NCI-H128 (cell line): ENCODE measurements around the gene TMPRSS11A.

ENCODE experiments used
- DNase-seq: peaks from one replicate; lab custom pipeline; 2025; ENCODE audit not compliant: unreplicated experiment; lab: John Stamatoyannopoulos, UW

TMPRSS11A gene, protein sequence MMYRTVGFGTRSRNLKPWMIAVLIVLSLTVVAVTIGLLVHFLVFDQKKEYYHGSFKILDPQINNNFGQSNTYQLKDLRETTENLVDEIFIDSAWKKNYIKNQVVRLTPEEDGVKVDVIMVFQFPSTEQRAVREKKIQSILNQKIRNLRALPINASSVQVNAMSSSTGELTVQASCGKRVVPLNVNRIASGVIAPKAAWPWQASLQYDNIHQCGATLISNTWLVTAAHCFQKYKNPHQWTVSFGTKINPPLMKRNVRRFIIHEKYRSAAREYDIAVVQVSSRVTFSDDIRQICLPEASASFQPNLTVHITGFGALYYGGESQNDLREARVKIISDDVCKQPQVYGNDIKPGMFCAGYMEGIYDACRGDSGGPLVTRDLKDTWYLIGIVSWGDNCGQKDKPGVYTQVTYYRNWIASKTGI

GRCh38 chr4:67963356-67963755, at the start of gene TMPRSS11A:
Gene TMPRSS11A, minus strand, starts transcription at chr4:67963493. Its CDS starts 100 bp downstream, at chr4:67963393.
- DNase-seq: no peak

GRCh38 chr4:68011684-68012083, 48.4 kb upstream of the TMPRSS11A start:
- no peak for DNase-seq

DNA sequence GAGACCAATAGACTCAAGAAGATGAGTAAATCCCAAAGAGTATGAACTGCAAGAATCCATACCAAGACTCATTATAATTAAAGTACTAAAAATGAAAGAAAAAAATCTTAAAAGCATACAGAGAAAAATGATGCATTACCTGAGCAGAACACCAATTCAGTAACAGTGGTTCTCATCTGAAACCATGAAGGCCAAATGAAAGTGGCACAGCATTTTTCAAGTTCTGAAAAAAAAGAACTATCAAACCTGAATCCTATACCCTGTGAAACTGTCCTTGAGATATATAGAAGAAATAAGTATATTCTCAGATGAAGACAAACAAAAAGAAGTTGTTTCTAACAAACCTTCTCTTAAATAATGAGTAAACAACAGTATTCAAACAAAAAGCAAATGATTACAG, 39.6 kb upstream of the TMPRSS11A start:
- DNase-seq: no peak

- no peak for DNase-seq
Measured at GRCh38 chr4:67996127-67996526, 32.8 kb upstream of the TMPRSS11A start.

- DNase-seq: no peak
Measured at GRCh38 chr4:67988991-67989390, 25.7 kb upstream of the TMPRSS11A start.

DNA sequence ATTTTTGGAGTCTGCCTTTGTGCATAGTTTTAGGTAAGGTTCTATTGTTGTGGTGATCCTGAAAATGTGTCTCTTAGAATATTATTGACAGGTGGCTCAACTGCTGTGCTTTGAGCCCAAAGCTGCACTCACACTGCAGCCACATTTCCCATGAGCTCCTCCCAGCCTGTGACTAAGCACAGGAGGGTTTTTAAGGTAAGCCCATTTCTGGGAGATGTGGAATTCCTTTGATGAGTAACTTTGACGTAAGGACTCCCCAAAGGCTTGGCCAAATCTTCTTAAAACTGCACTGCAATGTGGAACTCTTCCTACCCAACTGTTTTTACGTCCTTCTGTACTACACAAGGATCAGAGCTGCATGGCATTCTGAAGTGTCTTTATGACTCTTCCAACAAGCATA, 20.0 kb upstream of the TMPRSS11A start:
- DNase-seq: no peak

GRCh38 chr4:67980512-67980911, 17.2 kb upstream of the TMPRSS11A start:
- no peak for DNase-seq

- no peak for DNase-seq
Measured at GRCh38 chr4:67973608-67974007, 10.3 kb upstream of the TMPRSS11A start.

DNA sequence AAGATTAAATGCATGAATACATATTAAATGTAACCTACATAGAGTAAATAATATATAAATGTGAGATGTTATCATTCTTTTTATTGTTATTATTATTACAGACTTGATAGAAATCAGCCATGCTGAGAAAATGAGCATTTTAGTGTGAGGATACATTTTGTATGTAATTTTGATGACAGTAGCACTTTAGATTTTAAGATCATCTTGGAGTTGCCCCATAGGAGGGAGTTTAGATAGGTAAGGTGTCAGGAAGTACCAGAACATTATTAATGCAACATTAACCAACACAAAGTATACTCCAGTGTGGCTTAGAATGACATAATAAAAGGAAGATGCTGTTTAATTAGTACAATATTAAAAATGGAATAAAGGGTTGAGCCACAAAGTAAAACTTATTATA, 8.4 kb downstream of the TMPRSS11A start:
- no peak for DNase-seq

GRCh38 chr4:67941074-67941473, 22.2 kb downstream of the TMPRSS11A start:
- DNase-seq: no peak

DNA sequence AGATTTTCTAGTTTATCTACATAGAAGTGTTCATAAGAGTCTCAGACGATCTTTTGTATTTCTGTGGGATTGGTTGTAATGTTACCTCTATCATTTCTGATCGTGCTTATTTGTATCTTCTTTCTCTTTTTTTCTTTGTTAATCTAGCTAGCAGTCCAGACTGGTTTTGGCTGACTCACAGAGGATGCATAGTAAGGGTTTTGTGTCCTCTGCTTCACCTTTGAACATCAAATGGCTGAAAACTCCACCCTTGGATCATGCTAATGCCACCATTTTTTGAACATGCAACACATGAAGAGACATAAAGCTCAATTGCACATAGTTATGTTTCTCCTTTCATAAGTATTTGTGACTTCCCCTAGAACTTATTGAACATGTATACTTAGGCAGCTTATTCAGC, 22.8 kb downstream of the TMPRSS11A start:
- no peak for DNase-seq

GRCh38 chr4:67939195-67939594, 24.1 kb downstream of the TMPRSS11A start:
- no peak for DNase-seq

- DNase-seq: no peak
Measured at GRCh38 chr4:67935888-67936287, 27.4 kb downstream of the TMPRSS11A start.

GRCh38 chr4:67934628-67935027, 28.7 kb downstream of the TMPRSS11A start:
- peak; percentile 44 for DNase-seq

- DNase-seq: no peak
Measured at GRCh38 chr4:67933755-67934154, 29.5 kb downstream of the TMPRSS11A start.

DNA sequence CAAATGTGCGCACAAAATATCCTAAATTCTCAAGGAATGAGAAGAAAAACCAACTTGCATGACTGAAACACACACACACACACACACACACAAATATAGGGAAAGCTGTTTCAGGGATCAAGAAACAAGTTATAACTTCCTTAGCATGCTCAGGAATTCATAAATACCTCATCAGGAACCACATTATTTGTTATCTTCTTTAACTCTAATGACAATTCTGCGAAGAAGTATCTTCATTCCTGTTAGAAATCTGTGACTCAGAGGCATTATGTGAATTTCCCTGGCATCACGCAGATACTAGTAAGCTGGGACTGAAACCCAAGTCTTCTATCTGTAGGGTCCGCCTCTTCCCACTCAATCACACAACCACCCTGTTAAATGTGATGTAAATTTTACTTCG, 30.3 kb downstream of the TMPRSS11A start:
- DNase-seq: no peak

GRCh38 chr4:67931256-67931655, 32.0 kb downstream of the TMPRSS11A start:
- DNase-seq: no peak

DNA sequence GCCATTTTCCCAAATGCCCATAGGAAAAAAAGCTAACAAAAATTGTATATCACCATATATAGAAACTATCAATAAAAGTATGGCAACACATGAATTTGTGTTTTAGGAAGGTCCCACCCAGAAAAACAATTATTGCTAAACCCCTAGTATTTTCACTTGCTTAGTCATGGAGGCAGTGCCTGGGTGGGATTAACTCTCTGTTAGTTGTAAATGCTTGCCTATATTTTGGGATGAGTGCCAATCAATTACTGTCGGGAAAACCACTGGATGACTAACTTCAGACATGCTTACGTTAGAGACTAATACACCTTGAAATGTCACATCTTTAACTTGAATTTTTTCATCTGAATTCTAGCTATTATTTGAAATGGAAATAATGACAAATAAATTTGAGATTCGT, 33.9 kb downstream of the TMPRSS11A start:
- DNase-seq: no peak

GRCh38 chr4:67928546-67928945, 34.7 kb downstream of the TMPRSS11A start:
- no peak for DNase-seq

- DNase-seq: no peak
Measured at GRCh38 chr4:67927251-67927650, 36.0 kb downstream of the TMPRSS11A start.

GRCh38 chr4:67926485-67926884, 36.8 kb downstream of the TMPRSS11A start:
- no peak for DNase-seq

GRCh38 chr4:67922697-67923096, 40.6 kb downstream of the TMPRSS11A start:
- DNase-seq: no peak

- no peak for DNase-seq
Measured at GRCh38 chr4:67918428-67918827, 44.9 kb downstream of the TMPRSS11A start.
